Mammary epithelial cell (primary cell): ENCODE measurements around the gene UBR4.

ENCODE experiments used
- CTCF ChIP-seq, 2 donors: IDR thresholded peaks in 1 of 2; conservative IDR thresholded peaks in 1 of 2; 2 replicates each; pipeline ENCODE4 v1.5.1; 2011 to 2012; ENCODE audit warnings: inconsistent platforms in 2 of 2, low read length in 2 of 2, mild to moderate bottlenecking in 2 of 2, control low read depth in 1 of 2, low read depth in 1 of 2; ENCODE audit not compliant: insufficient read depth in 1 of 2; ENCODE audit errors: extremely low read depth in 1 of 2
- EZH2 ChIP-seq: IDR thresholded peaks from 2 replicates; pipeline ENCODE4 v1.6.1; 2012; ENCODE audit warnings: low read length, inconsistent platforms, borderline replicate concordance

- TF ChIP-seq CTCF (conservative IDR thresholded peaks at IDR 0.05 in 1 of 2, IDR thresholded peaks at IDR 0.05 in 1 of 2; ENCODE audit: extremely low read depth in 1 of 2, insufficient read depth in 1 of 2, low read depth in 1 of 2, low read length in 2 of 2) (peak in 1 of 2 donors; percentile 2), EZH2 (no peak)
Observed at GRCh38 chr1:19232524-19232846, 22.4 kb upstream of the UBR4 start.
